PFSK-1 (cell line): ENCODE results near the gene LRRC46.

Experiments
- POLR2AphosphoS5 ChIP-seq: IDR thresholded peaks from 2 replicates; pipeline ENCODE4 v1.6.1; 2012; ENCODE audit warnings: low read depth, mild to moderate bottlenecking, control low read depth, low read length, moderate library complexity
- SIN3A ChIP-seq: IDR thresholded peaks from 2 replicates; pipeline ENCODE4 v1.6.1; 2012; ENCODE audit warnings: mild to moderate bottlenecking, low read length, moderate library complexity, borderline replicate concordance; ENCODE audit not compliant: insufficient read depth

DNA sequence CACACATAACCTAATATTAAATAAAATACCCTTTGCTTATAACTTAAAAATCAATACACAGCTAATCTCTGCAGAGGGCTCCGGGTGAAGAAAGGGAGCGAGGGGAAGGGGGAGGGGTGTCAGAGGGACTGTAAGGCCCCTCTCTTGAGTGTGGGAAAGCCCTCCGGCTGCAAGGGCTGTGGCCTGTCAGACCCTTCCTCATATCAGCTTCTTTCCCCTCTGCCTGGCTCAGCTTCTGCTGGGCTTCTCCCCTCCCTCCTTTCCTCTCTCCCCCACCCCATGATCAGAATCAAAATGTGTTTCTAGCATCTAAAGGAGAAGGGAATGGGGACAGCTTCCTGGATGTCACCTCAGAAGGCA is 14.2 kb downstream of the LRRC46 start:
- TF ChIP-seq SIN3A = no peak
- TF ChIP-seq POLR2AphosphoS5 = no peak
